EL (cell line): ENCODE data around the gene ITPR1.
"Not testable (repeated sequence)": the region's sequence is repeated elsewhere in the genome, so short reads cannot be mapped to it uniquely, and the experiment has no call there.

Experiments used
- DNase-seq: peaks from one replicate; pipeline ENCODE4 v3.0.0-alpha.2; 2016

The ITPR1 gene

DNA sequence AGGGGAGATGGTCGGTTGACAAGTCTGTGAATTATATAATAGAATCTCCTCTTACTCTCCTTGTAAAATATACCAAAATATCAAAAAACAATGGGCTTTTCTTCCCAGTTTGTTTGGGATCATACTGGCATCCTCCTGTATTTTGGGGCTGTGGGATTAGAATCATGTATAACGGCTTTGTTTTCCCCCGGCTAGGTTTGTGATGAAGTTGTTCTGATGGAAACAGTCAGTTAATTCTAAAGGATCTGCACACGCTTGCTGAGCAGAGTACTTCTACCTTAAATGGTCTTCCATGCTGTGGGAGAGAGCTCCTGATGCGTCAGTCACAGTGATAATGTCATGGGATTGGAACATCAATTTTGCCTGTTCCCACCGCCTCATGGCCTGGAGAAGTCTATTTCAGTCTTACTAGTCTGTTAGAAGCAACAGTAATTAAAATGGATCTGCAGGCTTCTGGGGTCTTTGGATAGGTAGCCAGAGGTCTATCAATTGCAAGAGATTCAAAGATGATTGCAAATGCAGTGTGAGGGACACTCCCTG, 81.3 kb downstream of the ITPR1 start:
- no peak for DNase-seq

DNA sequence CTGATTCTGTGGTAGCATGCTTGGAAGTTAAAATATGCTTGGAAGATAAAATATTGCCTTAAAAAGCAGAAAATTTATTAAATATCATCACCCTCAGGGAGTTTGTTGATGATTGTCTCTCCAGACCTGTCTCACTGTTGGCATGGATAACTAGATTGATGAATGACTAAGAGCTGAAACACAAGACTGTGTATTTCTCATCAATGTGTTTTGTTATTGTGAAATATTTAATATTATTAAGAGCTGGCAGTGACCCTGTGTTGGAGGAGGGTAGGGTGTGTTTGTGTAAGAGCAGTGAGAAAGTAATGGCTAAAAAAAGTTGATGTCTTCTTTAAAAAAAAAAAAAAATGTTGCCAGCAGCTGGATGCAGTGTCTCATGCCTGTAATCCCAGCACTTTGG, 82.2 kb downstream of the ITPR1 start:
- DNase-seq: no peak

DNA sequence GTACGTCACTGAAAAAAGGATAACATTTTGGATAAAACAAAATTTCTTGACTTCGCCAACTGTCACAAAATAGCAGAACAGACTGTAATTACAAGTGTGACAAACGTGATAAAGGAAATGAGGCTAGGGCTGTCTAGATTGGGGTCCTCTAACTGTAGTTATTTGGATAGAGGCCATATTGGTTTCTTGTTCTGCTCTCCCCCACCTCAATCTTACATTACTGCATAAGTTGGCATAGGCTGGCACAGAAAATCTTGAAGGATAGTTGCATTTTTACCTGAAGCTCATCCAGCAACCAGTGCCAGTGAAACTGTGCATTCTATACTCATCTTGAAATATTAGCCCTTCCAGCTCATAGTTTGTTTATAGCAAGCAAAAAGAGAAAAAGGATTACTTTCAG, 84.6 kb downstream of the ITPR1 start:
- no peak for DNase-seq

DNA sequence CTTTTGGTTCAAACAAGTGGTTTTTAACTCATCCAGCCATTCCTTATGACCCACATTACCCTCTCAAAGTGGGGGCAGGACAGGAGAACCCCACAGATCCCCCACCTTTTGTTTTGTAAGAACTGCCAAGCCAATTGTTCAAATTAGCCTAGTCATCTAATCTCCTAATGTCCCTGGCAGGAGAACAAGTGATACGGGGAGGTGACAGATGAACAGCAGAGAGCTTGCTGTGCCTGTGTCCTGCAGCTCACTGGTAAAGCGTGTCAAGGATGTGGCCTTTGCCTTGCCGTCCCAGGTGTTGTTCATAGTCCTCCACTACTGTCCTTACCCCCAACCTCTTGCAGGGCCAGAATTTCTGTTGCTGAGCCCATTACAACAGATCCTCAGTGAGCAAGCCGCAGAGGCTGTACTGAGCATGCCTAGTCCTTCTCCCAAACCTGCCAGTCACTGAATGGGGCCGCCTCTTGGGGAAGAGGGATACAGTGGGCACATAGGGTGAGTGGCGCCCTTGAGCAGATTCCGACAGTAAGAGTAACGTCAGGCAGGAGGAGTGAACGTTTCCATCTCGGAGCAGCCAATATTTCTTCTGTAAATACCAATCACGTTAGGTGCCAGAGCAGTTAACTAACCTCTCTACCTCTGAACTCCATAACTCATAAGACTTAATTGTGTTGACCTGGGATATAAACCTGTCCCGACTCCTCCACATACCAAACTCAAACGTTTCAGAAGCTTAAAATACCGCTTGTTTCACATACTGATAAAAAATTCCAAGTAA, 87.4 kb downstream of the ITPR1 start:
- no peak for DNase-seq

DNA sequence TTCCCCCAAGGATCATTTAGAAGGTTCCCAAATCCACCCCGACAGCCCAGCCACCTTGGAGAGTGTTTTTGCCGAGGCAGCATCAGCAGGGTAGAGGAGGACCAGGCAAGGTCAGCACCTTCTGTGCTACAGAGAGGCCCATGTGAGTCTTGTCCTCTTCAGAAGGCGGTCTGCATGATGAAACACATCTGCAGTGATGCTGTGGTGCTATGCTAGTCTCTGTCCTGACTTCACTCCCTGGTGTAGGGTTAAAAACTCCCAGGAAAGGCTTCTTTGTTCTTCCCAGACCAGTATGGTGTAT, 87.9 kb downstream of the ITPR1 start:
- no peak for DNase-seq

DNA sequence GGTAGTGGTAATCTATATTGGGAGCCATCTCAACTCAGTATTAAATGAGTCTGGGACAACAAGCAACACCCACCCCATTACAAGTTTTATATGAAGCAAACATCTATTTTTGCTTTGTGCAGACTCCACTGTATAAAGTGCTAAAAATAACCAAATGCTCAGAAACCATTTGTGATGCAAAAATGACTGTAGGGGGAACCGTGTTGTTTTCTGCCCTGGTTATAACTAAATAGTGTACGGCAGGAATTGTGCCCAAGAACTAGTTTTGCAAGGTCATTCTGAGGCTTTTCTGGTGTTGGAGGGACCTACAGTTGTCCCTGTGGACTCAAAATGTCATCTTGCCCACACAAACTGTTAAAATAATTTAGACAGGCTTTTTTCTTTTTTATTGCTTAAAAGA, 88.3 kb downstream of the ITPR1 start:
- DNase-seq: no peak

DNA sequence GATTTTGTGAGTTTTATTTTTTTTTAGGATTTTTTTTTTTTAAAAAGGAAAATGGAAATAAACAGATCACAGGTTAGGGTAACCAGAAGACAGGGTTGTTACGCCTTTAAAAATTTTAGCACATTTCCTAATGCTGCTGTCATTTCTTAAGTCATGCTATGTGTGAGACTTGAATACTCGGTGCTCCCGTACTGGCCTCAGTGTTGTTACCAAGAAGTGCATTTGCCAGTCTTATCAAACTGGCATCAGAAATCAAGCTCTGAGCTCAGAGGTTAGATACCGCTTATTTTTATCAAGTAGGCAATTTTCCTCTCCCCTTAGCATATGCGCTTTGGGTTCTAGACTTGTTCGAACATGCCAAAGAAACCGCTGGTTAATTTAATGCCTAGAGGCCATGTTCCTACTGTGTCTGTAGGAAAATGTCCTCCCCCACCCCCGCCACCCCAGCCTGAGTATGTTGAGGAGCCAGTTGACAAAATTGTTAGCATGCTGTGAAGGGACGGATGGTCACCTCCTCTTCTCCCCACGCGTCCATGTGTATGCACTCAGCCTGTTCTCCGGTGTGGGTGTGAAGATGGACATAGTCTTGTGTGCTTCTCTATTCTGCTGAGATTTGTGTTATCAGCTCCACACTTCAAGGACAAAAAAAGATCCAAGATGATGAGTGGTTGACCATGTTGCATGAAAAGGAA, 88.9 kb downstream of the ITPR1 start:
- no peak for DNase-seq

DNA sequence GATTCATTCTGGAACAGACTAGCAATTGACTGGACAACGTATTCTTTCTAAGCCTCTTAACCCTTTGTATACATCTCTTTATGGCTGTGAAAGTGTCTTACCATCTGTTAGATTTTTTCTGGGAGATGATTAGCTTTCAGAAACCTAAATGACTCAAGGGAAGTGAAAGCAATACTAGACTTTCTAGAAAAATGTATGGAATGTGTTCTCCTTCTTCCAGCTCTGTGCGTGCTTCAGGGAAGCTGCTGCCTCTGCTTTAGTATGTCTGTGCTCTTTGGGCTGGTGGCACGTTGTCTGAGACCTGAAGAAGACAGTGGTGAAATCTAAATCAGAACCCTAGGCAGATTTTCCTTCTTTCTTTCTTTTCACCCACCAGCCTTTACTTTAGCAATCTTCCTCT, 89.5 kb downstream of the ITPR1 start:
- DNase-seq: peak; percentile 23

DNA sequence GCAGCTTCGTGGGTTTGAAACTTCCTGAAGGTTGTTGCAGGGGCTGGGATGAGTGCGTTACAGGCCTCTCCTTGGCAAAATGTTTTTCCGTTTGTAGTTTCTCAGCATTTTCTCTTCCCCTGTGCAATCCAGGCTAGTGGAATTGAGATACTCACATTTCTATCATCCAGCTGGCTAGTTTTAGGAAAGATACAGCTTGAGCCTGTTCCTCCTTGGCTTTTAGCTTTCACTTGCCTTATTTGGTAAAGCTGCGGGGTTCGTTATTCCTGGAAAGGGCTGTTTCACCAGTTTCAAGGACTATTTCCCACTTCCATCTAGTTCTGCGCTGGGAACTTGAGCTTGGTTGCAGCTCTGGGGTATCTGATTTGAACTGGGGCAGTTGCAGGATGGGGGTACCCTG, 90.3 kb downstream of the ITPR1 start:
- DNase-seq: no peak

DNA sequence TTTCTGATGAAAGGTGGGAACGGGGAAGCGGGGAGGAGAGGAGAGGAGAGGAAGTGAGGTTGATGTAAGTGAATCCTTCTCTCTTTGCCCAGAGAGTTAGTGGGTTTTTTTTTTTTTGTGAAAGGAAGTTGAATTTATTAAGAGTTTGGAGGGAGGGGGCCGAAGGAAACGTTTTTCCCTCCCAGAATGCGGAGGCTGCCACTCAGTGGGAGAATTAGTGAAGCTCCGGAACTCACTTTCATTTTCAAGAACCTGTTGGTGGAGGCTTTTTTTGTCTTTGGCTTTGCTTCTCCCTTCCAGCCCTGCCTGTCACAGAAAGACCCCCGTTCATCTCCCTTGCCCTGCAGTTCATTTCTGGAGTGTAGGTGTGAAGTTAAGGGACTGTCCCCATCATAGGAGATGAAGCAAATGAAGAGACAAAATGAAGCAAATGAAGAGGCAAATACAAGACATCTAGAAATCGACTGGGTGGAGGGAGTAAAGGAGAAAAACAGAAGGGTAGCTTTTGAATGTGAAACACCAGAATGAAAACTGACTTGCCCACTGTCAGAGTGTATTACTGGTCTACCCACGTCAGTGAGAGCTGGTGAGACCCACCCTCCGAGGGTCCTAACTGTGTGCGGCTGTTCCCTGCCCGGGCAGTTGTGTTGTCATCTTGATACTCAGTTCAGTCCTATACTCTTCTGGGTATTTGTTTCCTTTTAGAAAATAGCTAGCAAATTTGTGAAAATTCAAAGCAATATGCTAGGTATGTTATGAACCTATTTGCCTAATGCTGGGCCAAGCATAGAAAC, 91.5 kb downstream of the ITPR1 start:
- no peak for DNase-seq

DNA sequence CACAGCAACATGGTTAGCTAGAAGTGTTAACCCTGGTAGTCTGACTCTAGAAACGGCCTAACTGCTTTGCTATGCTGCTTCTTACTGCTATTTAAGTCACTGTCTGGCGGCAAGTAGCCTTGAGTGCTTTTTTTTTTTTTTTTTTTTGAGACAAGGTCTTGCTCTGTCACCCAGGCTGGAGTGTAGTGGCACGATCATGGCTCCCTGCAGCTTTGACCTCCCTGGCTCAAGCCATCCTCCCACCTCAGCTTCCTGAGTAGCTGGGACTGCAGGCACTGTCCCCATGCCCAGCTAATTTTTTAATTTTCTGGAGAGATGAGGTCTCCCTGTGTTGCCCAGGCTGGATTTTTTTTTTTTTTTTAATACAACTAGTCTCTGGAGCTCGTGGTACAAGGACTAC, 93.2 kb downstream of the ITPR1 start:
- no peak for DNase-seq

DNA sequence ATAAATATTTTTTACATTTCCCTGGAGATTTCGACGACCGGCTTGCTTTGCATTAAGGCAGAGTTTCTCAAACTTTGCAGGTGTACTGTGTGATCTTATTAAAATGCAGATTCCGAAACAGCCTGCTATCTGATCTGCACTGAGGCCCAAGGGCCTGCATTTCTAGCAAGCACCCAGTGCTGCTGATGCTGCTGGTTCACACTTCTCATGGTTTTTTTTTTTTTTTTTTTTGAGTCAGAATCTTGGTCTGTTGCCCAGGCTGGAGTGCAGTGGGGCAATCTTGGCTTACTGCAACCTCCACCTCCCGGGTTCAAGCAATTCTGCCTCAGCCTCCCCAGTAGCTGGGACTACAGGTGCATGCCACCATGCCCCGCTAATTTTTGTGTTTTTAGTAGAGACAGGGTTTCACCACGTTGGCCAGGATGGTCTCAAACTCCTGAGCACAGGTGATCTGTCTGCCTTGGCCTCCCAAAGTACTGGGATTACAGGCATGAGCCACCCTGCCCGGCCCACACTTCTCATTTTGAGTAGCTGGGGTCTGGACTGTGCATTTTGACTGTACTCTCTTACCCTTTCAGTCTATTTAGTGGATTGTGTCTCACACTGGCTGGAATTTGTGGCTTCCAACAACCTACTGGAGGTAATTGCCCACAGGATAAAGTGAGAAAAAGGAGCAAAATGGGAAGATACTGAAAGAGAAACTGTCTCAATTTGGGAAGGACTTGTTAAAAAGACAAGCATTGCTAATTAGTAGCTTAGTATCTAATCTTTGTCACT, 94.1 kb downstream of the ITPR1 start:
- no peak for DNase-seq

DNA sequence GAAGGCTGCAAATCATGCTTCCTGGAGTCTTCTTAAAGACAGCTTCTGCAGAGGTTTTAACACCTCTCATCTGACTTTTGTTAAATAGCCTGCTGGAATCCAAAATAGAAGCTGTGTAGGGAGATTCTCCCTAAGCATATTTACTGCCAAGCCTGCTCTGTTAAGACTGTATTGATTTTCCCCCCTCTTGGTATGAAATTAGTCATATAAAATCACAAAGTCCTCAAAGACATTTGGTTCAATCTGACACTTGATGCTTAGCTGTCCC, 94.6 kb downstream of the ITPR1 start:
- DNase-seq: no peak

DNA sequence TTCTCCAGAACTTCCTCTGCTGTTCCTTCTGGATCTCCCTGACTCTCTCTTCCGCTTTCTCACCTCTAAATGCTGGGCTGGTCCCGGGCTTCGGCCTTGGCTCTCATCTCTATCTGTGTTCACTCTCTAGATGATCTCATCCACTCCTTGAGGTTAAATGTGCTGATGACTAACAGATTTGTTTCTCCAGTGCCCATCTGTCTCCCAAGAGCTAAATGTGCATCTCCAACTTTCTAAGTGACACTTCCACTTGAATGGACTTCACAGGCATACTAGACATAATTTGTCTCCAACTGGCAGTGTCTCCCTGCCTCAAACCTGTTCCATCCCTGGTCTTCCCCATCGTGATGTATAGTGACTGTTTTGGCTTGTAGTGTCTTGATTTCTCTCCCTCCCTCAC, 95.3 kb downstream of the ITPR1 start:
- DNase-seq: peak; percentile 49

DNA sequence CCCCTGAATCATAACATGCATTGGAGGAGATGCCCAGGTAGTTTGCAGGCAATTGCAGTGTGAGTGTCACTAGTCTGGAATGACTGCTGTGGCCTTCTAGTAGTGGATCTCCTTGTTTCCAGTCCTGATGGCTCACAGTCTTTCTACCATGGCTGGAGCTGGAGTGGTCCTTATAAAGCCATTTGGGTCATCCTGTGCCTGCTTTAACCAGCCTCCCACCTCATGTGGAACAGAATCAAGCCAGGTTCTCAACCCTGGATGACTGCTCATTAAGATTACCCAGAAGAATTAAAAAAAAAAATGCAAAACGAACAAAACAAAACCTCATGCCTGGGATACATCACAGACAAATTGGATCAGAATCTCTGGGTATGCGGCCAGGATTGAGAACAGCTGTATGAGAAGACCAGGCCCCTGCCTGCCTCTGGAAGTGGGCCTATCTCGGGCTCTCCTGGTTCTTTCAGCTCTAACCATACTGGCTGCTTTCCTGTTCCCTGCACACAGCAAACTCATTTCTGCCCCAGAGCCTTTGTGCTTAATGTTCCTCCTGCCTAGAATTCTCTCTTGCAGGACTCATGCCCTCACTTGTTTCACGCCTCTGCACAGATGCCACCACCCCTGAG, 96.4 kb downstream of the ITPR1 start:
- no peak for DNase-seq

DNA sequence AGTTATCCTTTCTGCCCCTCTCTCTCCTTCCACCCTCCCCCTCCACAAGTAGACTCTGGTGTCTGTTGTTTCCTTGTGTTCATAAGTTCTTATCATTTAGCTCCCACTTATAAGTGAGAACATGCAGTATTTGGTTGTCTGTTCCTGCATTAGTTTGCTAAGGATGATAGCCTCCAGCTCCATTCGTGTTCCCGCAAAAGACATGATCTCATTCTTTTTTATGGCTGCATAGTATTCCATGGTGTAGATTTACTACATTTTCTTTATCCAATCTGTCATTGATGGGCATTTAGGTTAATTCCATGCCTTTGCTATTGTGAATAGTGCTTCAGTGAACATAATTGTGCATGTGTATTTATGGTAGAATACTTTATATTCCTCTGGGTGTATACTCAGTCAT, 97.7 kb downstream of the ITPR1 start:
- DNase-seq: not testable (repeated sequence)

DNA sequence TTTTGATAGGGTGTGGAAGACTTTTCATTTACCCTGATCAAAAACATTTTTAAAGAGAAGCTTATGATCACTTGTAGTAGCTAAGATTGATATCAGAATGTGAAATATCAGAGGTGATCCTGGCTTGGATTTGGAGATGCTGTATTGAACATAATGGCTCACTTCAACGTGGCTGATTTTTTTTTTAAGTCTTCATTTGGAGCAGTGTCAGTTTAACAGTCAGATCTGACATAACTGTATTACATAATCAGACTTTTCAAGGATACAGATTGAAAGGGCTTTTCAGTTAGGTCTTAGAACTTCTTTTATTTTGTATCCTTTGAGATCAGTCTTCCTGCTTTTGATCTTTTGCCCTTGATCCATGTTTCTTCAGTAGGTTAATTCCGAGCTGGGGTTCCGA, 98.5 kb downstream of the ITPR1 start:
- no peak for DNase-seq

DNA sequence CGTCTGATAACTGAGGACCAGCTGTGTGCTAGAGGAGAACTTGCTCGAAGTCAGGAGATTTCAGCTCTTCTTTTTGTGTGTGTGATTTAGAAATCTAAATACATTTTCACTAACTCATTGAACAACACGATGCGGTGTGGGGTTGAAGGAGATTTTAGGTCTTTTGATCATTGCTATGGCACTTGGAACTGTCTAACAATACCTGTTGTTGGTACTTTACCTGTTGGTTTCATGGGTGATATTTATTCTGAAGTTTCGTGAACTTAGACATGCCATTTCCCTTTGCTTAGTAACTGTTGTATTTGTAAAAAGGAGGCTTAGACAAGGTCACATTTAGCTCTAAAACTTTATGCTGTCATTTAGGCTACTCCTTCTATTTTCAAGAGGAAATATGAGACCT, 99.9 kb downstream of the ITPR1 start:
- no peak for DNase-seq

DNA sequence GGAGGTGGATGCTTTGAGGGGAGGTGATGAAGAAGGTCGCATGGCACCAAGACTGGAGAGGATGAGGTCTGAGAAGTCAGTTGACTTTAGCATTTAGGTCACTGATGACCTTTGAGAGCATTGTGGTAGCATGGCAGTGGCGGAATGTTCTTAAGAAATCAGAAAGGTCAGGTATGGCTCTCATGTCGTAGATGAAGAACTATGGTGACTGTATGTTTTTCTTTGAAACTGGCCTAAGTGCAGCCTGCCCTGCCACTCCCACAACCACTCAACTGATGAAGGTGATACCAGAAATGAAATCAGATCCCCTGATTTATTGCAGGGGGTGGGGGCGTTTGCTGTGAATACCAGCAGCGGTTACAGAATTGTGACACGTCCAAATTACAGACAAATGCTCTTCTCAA, 102.6 kb downstream of the ITPR1 start:
- DNase-seq: no peak

DNA sequence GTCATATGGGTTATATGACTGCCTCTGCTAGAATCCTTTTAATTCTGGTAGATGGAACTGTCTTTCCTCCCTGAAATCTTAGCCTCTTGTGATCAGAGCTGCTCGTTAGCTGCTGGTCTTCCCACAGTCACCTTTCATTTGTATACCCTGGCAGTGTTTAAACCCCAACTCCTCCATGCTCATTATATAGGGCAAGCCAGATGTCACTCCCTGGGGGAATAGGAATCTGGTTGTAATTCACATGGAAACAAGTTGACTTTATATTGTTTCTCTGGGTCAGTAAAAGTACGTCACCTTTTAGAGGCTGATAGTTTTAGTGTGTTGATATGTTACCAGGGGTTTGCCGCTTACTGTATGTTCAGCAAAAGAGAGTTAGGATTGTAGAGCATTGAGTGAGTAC, 103.5 kb downstream of the ITPR1 start:
- DNase-seq: no peak

DNA sequence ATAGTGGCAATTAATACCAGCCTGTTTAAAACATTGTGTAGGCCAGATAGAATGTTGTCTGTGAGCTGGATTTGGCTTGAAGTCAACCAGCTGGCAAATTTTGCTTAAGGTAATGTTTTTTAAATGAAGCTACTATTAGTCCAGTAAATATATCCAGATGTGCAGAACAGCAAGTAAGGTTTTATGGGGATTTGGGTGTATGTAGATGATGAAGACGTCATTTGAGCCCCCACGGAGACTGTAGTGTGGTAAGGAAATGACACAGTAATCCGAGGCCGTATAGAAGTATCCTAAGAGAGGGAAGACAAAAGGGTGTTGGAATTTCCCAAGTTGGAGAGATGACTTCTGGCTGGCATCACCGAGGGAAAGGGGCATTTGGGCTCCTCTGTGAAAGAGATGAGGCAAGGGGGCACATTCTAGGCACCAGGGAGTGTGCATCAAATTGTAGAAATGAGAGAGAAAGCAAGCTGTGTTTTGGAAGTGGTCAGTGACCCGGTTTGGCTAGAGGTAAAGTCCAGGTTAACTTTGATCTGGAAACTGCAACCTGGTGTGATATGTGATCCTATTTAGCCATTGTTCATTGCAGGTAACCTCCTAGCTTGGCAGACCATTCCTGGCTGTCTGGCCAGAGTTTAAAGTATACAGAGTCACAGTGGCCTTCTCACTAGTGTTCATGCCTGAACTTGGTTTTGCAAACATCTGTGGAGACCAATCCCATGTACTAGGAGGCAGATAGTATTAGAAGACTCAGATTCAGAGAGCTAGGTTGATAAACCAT, 104.2 kb downstream of the ITPR1 start:
- DNase-seq: no peak

DNA sequence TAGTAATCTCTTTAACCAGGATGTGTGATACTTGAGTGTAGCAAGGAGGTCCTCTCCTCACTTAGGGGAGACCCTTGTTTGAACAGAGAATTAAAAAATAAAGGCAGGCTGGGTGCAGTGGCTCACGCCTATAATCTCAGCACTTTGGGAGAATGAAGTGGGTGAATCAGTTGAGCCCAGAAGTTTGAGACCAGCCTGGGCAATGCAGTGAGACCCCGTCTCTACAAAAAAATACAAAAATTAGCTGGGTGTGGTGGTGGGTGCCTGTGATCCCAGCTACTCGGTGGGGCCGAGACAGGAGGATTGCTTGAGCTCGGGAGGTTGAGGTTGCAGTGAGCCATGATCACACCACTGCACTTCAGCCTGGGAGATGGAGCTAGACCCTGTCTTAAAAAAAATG, 105.1 kb downstream of the ITPR1 start:
- not testable (repeated sequence) for DNase-seq
